H1 (cell line): ENCODE measurements around the gene SESN1. TPM values are rescaled to one million over a fixed set of nuclear protein-coding genes. Genes with fewer than 3 reads are reported as not detected.

ENCODE experiments used
- ASH2L ChIP-seq: fragments of 200-600, 300-600 bp; sonication (generic); IDR thresholded peaks from one replicate; pipeline ENCODE4 v1.7.1; 2017; ENCODE audit warnings: low read length
- ATF3 ChIP-seq: IDR thresholded peaks from 2 replicates; pipeline ENCODE4 v1.6.1; 2011; ENCODE audit warnings: low read depth, mild to moderate bottlenecking, low read length; ENCODE audit not compliant: insufficient read depth
- BACH1 ChIP-seq: IDR thresholded peaks from 2 replicates; pipeline ENCODE4 v1.6.1; 2012; ENCODE audit warnings: low read length, improper control_type of control experiment
- CHD2 ChIP-seq: IDR thresholded peaks from 2 replicates; pipeline ENCODE4 v1.6.1; 2012; ENCODE audit warnings: low read length, improper control_type of control experiment
- CREB1 ChIP-seq: IDR thresholded peaks from 2 replicates; pipeline ENCODE4 v1.6.1; 2012; ENCODE audit warnings: inconsistent platforms
- CTCF ChIP-seq, 3 experiments: IDR thresholded peaks; 1 replicate in 2 of 3; 2 replicates in 1 of 3; pipeline versions ENCODE4 v1.5.1 to v1.6.1; 2011; ENCODE audit warnings: low read length in 3 of 3, mild to moderate bottlenecking in 3 of 3, inconsistent platforms in 2 of 3, low read depth in 1 of 3, moderate library complexity in 1 of 3; ENCODE audit not compliant: insufficient read depth in 1 of 3; ENCODE audit errors: control extremely low read depth in 1 of 3
- EP300 ChIP-seq, 2 experiments: IDR thresholded peaks; 1 replicate in 1 of 2; 2 replicates in 1 of 2; pipeline ENCODE4 v1.6.1; 2011 to 2012; ENCODE audit warnings: low read depth in 2 of 2, low read length in 2 of 2, mild to moderate bottlenecking in 2 of 2, borderline replicate concordance in 1 of 2, inconsistent platforms in 1 of 2, moderate library complexity in 1 of 2
- MAX ChIP-seq: IDR thresholded peaks from 2 replicates; pipeline ENCODE4 v1.6.1; 2012; ENCODE audit warnings: inconsistent platforms
- NRF1 ChIP-seq: IDR thresholded peaks from 2 replicates; pipeline ENCODE4 v1.6.1; 2011; ENCODE audit warnings: mild to moderate bottlenecking, low read depth, low read length, improper control_type of control experiment
- PHF8 ChIP-seq: fragments of 200-600 bp; sonication (generic); conservative IDR thresholded peaks from 2 replicates; pipeline ENCODE4 v1.7.1; 2012; ENCODE audit warnings: low read depth, mild to moderate bottlenecking, inconsistent platforms, low read length, moderate library complexity
- POLR2AphosphoS5 ChIP-seq: IDR thresholded peaks from 2 replicates; pipeline ENCODE4 v1.6.1; 2011; ENCODE audit warnings: low read depth, low read length
- SIX5 ChIP-seq: IDR thresholded peaks from 2 replicates; pipeline ENCODE4 v1.6.1; 2011; ENCODE audit warnings: mild to moderate bottlenecking, low read depth, low read length
- TAF1 ChIP-seq: IDR thresholded peaks from 2 replicates; pipeline ENCODE4 v1.6.1; 2011; ENCODE audit warnings: mild to moderate bottlenecking, low read depth, low read length
- TAF7 ChIP-seq: optimal IDR thresholded peaks from 2 replicates; pipeline ENCODE3; 2011; ENCODE audit warnings: low read depth, mild to moderate bottlenecking, inconsistent platforms, low read length, moderate library complexity, borderline replicate concordance
- YY1 ChIP-seq: IDR thresholded peaks from 2 replicates; pipeline ENCODE4 v1.6.1; 2011; ENCODE audit warnings: low read depth, mild to moderate bottlenecking, low read length
- polyA plus RNA-seq, 7 experiments: library from polyadenylated mRNA; depleted of rRNA in 3 of 7; stranded (reverse) in 5 of 7; unstranded in 2 of 7; fragments of >200 nt in 5 of 7; fragments of 200-250 nt in 2 of 7; gene quantifications; 1 replicate in 5 of 7; 2 replicates in 1 of 7; 4 replicates in 1 of 7; pipeline versions ENCODE4 v1.2.1 to v1.2.3, GENCODE V29; 2011 to 2013; ENCODE audit warnings: missing spikeins in 2 of 7, mixed read lengths in 2 of 7
- total RNA-seq: library from RNA; stranded (reverse); fragmentation: NEBNext Ultra II Directional; extraction: Animal tissue kit (Norgen Biotek cat#: 25700); gene quantifications from 2 replicates; pipeline ENCODE4 v1.2.1, GENCODE V29; 2021

Gene SESN1
- total and polyA plus RNA-seq, 2 of the 8 experiments (the other 6 are each of a cell fraction or from before 2014, with no cell fraction given), result 12.8 to 15.6 TPM

GRCh38 chr6:109095036-109095834 is 589 bp upstream of the SESN1 start, which contains the start of gene CEP57L1 (continued):
- peak in 2 of 3 experiments; percentile 2 to 9; a peak in 2 of 4 replicates for TF ChIP-seq CTCF (IDR thresholded peaks at IDR 0.05; ENCODE audit: control extremely low read depth in 1 of 3, insufficient read depth in 1 of 3, low read depth in 1 of 3, low read length in 3 of 3)
- TF ChIP-seq TAF1, result peak; percentile 21; the same call in 1 of the 2 replicates
- TF ChIP-seq BACH1, result no peak
- TF ChIP-seq TAF7, result peak; percentile 61
- TF ChIP-seq ASH2L, result peak; percentile 66
- TF ChIP-seq POLR2AphosphoS5, result no peak; the same call in none of the 2 replicates
- TF ChIP-seq CHD2, result no peak
- TF ChIP-seq MAX, result peak; percentile 30; the same call in 1 of the 2 replicates
- no peak for TF ChIP-seq EP300 (IDR thresholded peaks at IDR 0.05; ENCODE audit: borderline replicate concordance in 1 of 2, low read depth in 2 of 2, low read length in 2 of 2)
- peak; percentile 88 for TF ChIP-seq NRF1
- TF ChIP-seq PHF8, result no peak; the same call in 1 of the 2 replicates
- TF ChIP-seq YY1, result peak; percentile 5
- TF ChIP-seq ATF3, result peak; percentile 75
- TF ChIP-seq CREB1, result peak; percentile 97
- peak; percentile 90 for TF ChIP-seq SIX5
